A549 (cell line): Measurements from ENCODE around the gene SH3RF3. TPM values are rescaled to one million over a fixed set of nuclear protein-coding genes. Genes with fewer than 3 reads are reported as not detected.

Experiments used
- ATAC-seq, 2 experiments: fragments of 200-7000 bp in 1 of 2; fragments of >200 bp in 1 of 2; cut with Nextera tagmentation in 1 of 2; cut with Tn5 transposase in 1 of 2; 3 replicates each; pipeline versions ENCODE4 v1.8.0 to v1.9.1; 2018 to 2020; ENCODE audit warnings: mild to moderate bottlenecking in 1 of 2, moderate library complexity in 1 of 2
- CTCF ChIA-PET: fragments of 300-600 bp; sonication (Branson Sonifier 250); formaldehyde crosslinking; extraction: SDS; loops from one replicate; lab custom pipeline; 2021; ENCODE audit warnings: antibody characterized with exemption, inconsistent platforms; lab: Yijun Ruan, JAX
- POLR2A ChIA-PET: fragments of 350-600 bp; formaldehyde crosslinking; extraction: SDS; loops from one replicate; lab custom pipeline; 2021; ENCODE audit warnings: antibody characterized with exemption, inconsistent platforms; lab: Yijun Ruan, JAX
- DNase-seq, 2 experiments: peaks; one replicate each; pipeline versions ENCODE4 v3.0.0 to v3.0.0-alpha.2; 2011 to 2016; ENCODE audit warnings: low read depth in 1 of 2, low spot score in 1 of 2
- FAIRE-seq: peaks from 2 replicates; lab custom pipeline; 2011; peaks lifted over from hg19 to GRCh38; lab: Jason Lieb, UNC
- H3K27ac ChIP-seq, 2 experiments: fragments of >200 bp; sonication (Bioruptor Twin); formaldehyde crosslinking; 3 replicates each; pipeline ENCODE4 v1.5.1; 2016 to 2017
- H3K4me1 ChIP-seq: fragments of >200 bp; sonication (Bioruptor Twin); formaldehyde crosslinking; 3 replicates; pipeline ENCODE4 v1.6.1; 2016
- H3K4me2 ChIP-seq: fragments of >200 bp; sonication (Bioruptor Twin); formaldehyde crosslinking; 3 replicates; pipeline ENCODE4 v1.6.1; 2016
- H3K4me3 ChIP-seq: fragments of >200 bp; sonication (Bioruptor Twin); formaldehyde crosslinking; 3 replicates; pipeline ENCODE4 v1.5.1; 2016
- H3K9me3 ChIP-seq: fragments of >200 bp; sonication (Bioruptor Twin); formaldehyde crosslinking; 3 replicates; pipeline ENCODE4 v1.6.1; 2016
- CHD2 ChIP-seq: fragments of 150-350 bp; IDR thresholded peaks from 2 replicates; pipeline ENCODE4 v1.6.1; 2014; ENCODE audit warnings: low read length; ENCODE audit not compliant: partially characterized antibody
- FOSL2 ChIP-seq, 2 experiments: fragments of 450-650 bp in 1 of 2; fragments of >200 bp in 1 of 2; sonication (Bioruptor Twin) in 1 of 2; formaldehyde crosslinking; IDR thresholded peaks; 2 replicates each; pipeline versions ENCODE4 v1.5.0 to v1.6.1; 2016 to 2020; ENCODE audit warnings: mild to moderate bottlenecking in 1 of 2, moderate library complexity in 1 of 2
- MAFK ChIP-seq: fragments of 450-650 bp; IDR thresholded peaks from 2 replicates; pipeline ENCODE4 v1.6.1; 2014; ENCODE audit not compliant: partially characterized antibody
- POLR2A ChIP-seq: IDR thresholded peaks from 2 replicates; pipeline ENCODE4 v1.6.1; 2012; ENCODE audit warnings: mild to moderate bottlenecking, low read length
- RAD21 ChIP-seq, 2 experiments: fragments of >200 bp in 1 of 2; sonication (Bioruptor Twin) in 1 of 2; formaldehyde crosslinking in 1 of 2; IDR thresholded peaks in 1 of 2; conservative IDR thresholded peaks in 1 of 2; 2 replicates in 1 of 2; 3 replicates in 1 of 2; pipeline ENCODE4 v1.6.1; 2012 to 2018; ENCODE audit warnings: inconsistent platforms in 1 of 2
- SMC3 ChIP-seq: fragments of >200 bp; sonication (Bioruptor Twin); formaldehyde crosslinking; IDR thresholded peaks from 3 replicates; pipeline ENCODE4 v1.6.1; 2018; ENCODE audit warnings: inconsistent platforms
- SREBF2 ChIP-seq: fragments of 450-650 bp; IDR thresholded peaks from 2 replicates; pipeline ENCODE4 v1.6.1; 2014; ENCODE audit warnings: mild to moderate bottlenecking, moderate library complexity
- TFCP2L1 ChIP-seq: fragments of 250-450 bp; sonication (Bioruptor Pico); IDR thresholded peaks from 2 replicates; pipeline ENCODE4 v1.5.0; 2021; ENCODE audit warnings: mild to moderate bottlenecking
- ZSCAN20 ChIP-seq: fragments of 250-450 bp; sonication (Bioruptor Pico); IDR thresholded peaks from 2 replicates; pipeline ENCODE4 v1.8.0; 2022; ENCODE audit warnings: mild to moderate bottlenecking, moderate library complexity
- WGBS: methylation state at CpG from one replicate; pipeline ENCODE4 v1.1.6; 2017; ENCODE audit errors: missing lambda C conversion rate; 5-methylcytosine and 5-hydroxymethylcytosine counted together
- polyA plus RNA-seq, 4 experiments: library from polyadenylated mRNA; depleted of rRNA in 3 of 4; stranded (reverse); fragments of >200 nt; fragmentation: RNase III in 1 of 4; extraction: RNeasy Plus Mini Kit Qiagen cat#74134 plus additional on column Dnase treatment in 1 of 4; gene quantifications; 2 replicates in 3 of 4; 3 replicates in 1 of 4; pipeline ENCODE4 v1.2.3, GENCODE V29; 2011 to 2017
- TF ChIP-seq, protein P1 (sequence below): fragments of >200 bp; sonication (Bioruptor Twin); formaldehyde crosslinking; IDR thresholded peaks from 3 replicates; pipeline ENCODE4 v1.5.1; 2016
- TF ChIP-seq, protein P2 (sequence below): fragments of 150-350 bp; IDR thresholded peaks from 2 replicates; pipeline ENCODE4 v1.6.1; 2014; ENCODE audit warnings: low read depth, mild to moderate bottlenecking, low read length
- TF ChIP-seq, protein P3 (sequence below): fragments of 200-600 bp; sonication (generic); IDR thresholded peaks from 2 replicates; pipeline ENCODE4 v1.6.1; 2016; ENCODE audit warnings: antibody characterized with exemption, mild to moderate bottlenecking, moderate library complexity
- TF ChIP-seq, protein P4 (sequence below): fragments of 250-450 bp; sonication (Bioruptor Pico); IDR thresholded peaks from 2 replicates; pipeline ENCODE4 v1.5.0; 2021; ENCODE audit warnings: mild to moderate bottlenecking, moderate library complexity, borderline replicate concordance
- TF ChIP-seq, protein P5 (sequence below): fragments of >200 bp; sonication (Bioruptor Twin); formaldehyde crosslinking; IDR thresholded peaks from 3 replicates; pipeline ENCODE4 v1.6.1; 2016
- TF ChIP-seq, protein P6 (sequence below): fragments of 250-450 bp; sonication (Bioruptor Pico); IDR thresholded peaks from 2 replicates; pipeline ENCODE4 v1.5.0; 2020; ENCODE audit warnings: low read depth, mild to moderate bottlenecking, moderate library complexity

Gene SH3RF3
- polyA plus RNA-seq, 2 of the 4 experiments (the other 2 are of a cell fraction), result 0.04 to 0.21 TPM

DNA sequence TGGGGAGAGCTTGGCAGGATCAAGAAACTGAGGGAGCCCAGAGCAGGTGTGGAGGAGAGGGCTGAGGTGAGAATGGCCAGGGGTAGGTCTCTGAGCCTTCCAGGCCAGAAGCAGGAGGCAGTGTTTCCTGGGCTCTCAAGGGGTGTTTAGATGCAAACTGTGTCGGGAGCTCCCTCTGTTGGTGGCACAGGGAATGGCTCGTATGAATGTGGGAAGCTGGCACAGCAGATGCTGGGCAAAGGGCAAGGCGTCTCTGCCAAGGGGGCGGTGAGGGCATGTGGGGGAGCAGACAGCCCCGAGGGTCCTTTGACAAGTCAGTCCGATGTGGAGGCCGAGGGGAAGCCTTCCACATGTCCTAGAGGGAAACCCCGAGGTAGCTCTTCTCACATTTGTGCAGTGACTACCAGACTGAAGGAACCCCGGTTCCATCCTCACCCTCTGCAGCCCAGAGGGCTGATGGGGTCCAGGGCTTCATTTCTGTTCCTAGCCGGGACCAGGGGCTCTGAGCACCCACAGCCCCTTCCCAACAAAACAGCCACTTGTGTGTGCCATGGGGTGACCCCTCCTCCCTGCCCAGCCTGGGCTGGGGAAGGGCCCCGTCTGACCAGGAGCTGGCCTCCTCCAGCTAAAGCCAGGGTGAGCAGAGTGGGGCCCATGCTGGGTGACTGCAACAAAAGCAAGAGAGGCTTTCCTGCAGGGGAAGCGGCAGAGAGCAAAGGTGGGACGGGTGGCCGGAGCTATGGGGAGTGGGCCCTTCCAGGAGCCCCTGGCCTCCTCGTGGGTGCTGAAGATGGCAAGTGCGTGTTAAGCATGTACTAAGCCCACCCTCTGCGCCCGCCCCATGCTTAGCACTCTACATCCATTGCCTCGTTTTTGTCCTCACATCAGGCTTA lies 381.4 kb downstream of the SH3RF3 start:
- DNase-seq (peak; percentile 74 to 76), FAIRE-seq (no peak), ATAC-seq (peak; percentile 79 to 94)
- Histone ChIP-seq H3K9me3 (no peaks in the 10 kb centered on the region), H3K4me1 (peaks cover 4% of the 10 kb centered on the region; the same call in 1 of the 3 replicates), H3K4me3 (no peak overlapping the region), H3K27ac (no peak overlapping the region), H3K4me2 (no peak overlapping the region)
- CTCF ChIA-PET, result interaction anchor here (0.6 to 8.7 kb wide), 65 partner anchors 10 to 1293 kb away, joined by 3 to 110 read pairs (median 4); partner anchors contain the start of gene SH3RF3
- TF ChIP-seq, protein P1, sequence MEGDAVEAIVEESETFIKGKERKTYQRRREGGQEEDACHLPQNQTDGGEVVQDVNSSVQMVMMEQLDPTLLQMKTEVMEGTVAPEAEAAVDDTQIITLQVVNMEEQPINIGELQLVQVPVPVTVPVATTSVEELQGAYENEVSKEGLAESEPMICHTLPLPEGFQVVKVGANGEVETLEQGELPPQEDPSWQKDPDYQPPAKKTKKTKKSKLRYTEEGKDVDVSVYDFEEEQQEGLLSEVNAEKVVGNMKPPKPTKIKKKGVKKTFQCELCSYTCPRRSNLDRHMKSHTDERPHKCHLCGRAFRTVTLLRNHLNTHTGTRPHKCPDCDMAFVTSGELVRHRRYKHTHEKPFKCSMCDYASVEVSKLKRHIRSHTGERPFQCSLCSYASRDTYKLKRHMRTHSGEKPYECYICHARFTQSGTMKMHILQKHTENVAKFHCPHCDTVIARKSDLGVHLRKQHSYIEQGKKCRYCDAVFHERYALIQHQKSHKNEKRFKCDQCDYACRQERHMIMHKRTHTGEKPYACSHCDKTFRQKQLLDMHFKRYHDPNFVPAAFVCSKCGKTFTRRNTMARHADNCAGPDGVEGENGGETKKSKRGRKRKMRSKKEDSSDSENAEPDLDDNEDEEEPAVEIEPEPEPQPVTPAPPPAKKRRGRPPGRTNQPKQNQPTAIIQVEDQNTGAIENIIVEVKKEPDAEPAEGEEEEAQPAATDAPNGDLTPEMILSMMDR, result peak; percentile 83
- TF ChIP-seq ZSCAN20, result no peak
- peak; percentile 85 to 92 for TF ChIP-seq RAD21 (conservative IDR thresholded peaks at IDR 0.05 in 1 of 2, IDR thresholded peaks at IDR 0.05 in 1 of 2)
- peak; percentile 86 for TF ChIP-seq SMC3
- POLR2A ChIA-PET, result no interaction called here
- WGBS, result 35% methylated on average over 13 of the region's 19 CpGs

DNA sequence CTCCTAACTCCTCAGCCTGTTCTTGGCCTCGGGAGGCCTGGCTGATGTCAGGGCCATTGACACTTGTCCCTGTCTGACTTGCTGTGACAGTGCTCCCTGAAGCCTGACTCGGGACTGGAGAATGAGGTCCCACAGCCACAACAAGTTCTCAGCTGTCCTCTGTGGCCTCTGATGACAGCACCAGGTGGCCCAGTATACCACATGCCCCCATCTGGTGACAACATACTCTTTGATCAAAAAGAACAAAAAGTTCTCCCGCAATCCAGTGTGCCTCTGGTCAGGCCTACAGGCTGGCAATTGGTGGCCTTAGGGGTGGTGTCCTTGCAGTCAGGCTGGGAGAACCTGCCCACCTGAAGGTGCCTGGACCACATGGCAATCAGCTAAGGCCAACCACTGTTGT lies 382.2 kb downstream of the SH3RF3 start:
- FAIRE-seq (no peak), ATAC-seq (no peak), DNase-seq (no peak)
- peaks cover 4% of the 10 kb centered on the region; the same call in 1 of the 3 replicates for H3K4me1 ChIP-seq
- H3K4me2 ChIP-seq, result no peak overlapping the region
- WGBS, result 58% methylated on average over 3 of the region's 3 CpGs
- H3K4me3 ChIP-seq, result no peak overlapping the region
- no peaks in the 10 kb centered on the region for H3K9me3 ChIP-seq
- TF ChIP-seq, protein P2, sequence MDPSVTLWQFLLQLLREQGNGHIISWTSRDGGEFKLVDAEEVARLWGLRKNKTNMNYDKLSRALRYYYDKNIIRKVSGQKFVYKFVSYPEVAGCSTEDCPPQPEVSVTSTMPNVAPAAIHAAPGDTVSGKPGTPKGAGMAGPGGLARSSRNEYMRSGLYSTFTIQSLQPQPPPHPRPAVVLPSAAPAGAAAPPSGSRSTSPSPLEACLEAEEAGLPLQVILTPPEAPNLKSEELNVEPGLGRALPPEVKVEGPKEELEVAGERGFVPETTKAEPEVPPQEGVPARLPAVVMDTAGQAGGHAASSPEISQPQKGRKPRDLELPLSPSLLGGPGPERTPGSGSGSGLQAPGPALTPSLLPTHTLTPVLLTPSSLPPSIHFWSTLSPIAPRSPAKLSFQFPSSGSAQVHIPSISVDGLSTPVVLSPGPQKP, result no peak
- TF ChIP-seq SMC3 (no peak), POLR2A (no peak), SREBF2 (no peak)
- TF ChIP-seq, protein P1, result no peak
- TF ChIP-seq, protein P3, sequence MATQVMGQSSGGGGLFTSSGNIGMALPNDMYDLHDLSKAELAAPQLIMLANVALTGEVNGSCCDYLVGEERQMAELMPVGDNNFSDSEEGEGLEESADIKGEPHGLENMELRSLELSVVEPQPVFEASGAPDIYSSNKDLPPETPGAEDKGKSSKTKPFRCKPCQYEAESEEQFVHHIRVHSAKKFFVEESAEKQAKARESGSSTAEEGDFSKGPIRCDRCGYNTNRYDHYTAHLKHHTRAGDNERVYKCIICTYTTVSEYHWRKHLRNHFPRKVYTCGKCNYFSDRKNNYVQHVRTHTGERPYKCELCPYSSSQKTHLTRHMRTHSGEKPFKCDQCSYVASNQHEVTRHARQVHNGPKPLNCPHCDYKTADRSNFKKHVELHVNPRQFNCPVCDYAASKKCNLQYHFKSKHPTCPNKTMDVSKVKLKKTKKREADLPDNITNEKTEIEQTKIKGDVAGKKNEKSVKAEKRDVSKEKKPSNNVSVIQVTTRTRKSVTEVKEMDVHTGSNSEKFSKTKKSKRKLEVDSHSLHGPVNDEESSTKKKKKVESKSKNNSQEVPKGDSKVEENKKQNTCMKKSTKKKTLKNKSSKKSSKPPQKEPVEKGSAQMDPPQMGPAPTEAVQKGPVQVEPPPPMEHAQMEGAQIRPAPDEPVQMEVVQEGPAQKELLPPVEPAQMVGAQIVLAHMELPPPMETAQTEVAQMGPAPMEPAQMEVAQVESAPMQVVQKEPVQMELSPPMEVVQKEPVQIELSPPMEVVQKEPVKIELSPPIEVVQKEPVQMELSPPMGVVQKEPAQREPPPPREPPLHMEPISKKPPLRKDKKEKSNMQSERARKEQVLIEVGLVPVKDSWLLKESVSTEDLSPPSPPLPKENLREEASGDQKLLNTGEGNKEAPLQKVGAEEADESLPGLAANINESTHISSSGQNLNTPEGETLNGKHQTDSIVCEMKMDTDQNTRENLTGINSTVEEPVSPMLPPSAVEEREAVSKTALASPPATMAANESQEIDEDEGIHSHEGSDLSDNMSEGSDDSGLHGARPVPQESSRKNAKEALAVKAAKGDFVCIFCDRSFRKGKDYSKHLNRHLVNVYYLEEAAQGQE, result no peak
- POLR2A ChIA-PET, result no interaction called here
- CTCF ChIA-PET, result interaction anchor here (0.6 to 8.7 kb wide), 20 partner anchors 11 to 655 kb away, joined by 3 to 110 read pairs (median 4); partner anchors contain the start of gene SH3RF3
- no peak overlapping the region for H3K27ac ChIP-seq

DNA sequence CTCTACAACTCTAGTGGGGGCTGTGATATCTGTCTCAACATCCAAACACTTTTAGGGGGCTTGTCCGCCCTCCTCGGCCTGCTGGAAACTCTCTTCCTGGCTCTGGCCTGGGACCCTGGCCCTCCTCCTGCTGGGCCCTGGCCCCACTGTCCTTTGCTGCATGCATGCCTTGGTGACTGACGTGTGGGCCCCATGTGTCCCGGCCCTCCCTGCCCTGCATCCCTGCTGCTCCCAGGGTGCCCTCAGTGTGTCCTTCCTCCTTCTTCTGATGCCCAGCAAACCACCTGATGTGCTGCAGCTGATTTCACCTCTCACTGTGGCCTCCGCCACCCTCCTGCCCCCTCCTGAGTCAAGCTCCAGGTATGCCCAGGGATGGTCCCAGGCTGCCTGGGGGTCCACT lies 383.1 kb downstream of the SH3RF3 start:
- CTCF ChIA-PET, result interaction anchor here (1.4 to 8.7 kb wide), 3 partner anchors 12 to 386 kb away, joined by 4 to 110 read pairs (median 33); partner anchors contain the start of gene SH3RF3
- Histone ChIP-seq H3K9me3 (no peaks in the 10 kb centered on the region), H3K4me3 (no peak overlapping the region), H3K27ac (no peak overlapping the region), H3K4me2 (no peak overlapping the region), H3K4me1 (peaks cover 7% of the 10 kb centered on the region; the same call in 1 of the 3 replicates)
- WGBS, result 85% methylated on average over 4 of the region's 5 CpGs
- POLR2A ChIA-PET, result no interaction called here
- no peak for DNase-seq
- no peak for FAIRE-seq
- ATAC-seq, result no peak
- TF ChIP-seq, protein P4, sequence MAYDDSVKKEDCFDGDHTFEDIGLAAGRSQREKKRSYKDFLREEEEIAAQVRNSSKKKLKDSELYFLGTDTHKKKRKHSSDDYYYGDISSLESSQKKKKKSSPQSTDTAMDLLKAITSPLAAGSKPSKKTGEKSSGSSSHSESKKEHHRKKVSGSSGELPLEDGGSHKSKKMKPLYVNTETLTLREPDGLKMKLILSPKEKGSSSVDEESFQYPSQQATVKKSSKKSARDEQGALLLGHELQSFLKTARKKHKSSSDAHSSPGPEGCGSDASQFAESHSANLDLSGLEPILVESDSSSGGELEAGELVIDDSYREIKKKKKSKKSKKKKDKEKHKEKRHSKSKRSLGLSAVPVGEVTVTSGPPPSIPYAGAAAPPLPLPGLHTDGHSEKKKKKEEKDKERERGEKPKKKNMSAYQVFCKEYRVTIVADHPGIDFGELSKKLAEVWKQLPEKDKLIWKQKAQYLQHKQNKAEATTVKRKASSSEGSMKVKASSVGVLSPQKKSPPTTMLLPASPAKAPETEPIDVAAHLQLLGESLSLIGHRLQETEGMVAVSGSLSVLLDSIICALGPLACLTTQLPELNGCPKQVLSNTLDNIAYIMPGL, result no peak
- TF ChIP-seq CHD2 (no peak), TFCP2L1 (CRISPR knock-in tag) (no peak), POLR2A (no peak), FOSL2 (IDR thresholded peaks at IDR 0.05) (no peak), FOSL2 (CRISPR knock-in tag; IDR thresholded peaks at IDR 0.05) (no peak), MAFK (no peak)
- TF ChIP-seq, protein P5, sequence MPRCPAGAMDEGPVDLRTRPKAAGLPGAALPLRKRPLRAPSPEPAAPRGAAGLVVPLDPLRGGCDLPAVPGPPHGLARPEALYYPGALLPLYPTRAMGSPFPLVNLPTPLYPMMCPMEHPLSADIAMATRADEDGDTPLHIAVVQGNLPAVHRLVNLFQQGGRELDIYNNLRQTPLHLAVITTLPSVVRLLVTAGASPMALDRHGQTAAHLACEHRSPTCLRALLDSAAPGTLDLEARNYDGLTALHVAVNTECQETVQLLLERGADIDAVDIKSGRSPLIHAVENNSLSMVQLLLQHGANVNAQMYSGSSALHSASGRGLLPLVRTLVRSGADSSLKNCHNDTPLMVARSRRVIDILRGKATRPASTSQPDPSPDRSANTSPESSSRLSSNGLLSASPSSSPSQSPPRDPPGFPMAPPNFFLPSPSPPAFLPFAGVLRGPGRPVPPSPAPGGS, result no peak
- TF ChIP-seq, protein P6, sequence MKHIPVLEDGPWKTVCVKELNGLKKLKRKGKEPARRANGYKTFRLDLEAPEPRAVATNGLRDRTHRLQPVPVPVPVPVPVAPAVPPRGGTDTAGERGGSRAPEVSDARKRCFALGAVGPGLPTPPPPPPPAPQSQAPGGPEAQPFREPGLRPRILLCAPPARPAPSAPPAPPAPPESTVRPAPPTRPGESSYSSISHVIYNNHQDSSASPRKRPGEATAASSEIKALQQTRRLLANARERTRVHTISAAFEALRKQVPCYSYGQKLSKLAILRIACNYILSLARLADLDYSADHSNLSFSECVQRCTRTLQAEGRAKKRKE, result no peak
